Measurements from ENCODE around the gene DNAAF5.
"Not testable (repeated sequence)": the region's sequence is repeated elsewhere in the genome, so short reads cannot be mapped to it uniquely, and the experiment has no call there.

The DNAAF5 gene

GRCh38 chr7:784971-785370, 58.5 kb downstream of the DNAAF5 start:
- DNase-seq, result no peak

DNA sequence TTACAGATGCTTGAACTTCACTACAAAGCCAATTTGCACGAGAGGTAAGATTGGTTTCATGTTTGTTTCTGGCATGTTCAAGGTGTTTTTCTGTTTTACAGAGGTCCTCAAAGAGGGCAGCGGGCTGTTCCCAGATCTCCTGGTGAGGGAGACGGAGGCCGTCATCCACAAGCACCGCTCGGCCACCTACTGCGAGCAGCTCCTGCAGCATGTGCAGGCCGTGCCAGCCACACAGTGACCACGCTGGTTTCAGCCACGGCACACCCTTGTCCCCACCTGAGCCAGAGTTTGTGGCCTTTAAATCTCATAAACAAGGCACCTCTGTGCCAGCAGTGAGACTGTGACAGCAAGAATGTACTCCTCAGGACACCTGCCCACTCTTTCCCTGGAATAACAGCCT, 58.9 kb downstream of the DNAAF5 start:
- no peak for DNase-seq

- DNase-seq, result peak; percentile 22
Measured at GRCh38 chr7:786472-787255, 60.2 kb downstream of the DNAAF5 start.

DNA sequence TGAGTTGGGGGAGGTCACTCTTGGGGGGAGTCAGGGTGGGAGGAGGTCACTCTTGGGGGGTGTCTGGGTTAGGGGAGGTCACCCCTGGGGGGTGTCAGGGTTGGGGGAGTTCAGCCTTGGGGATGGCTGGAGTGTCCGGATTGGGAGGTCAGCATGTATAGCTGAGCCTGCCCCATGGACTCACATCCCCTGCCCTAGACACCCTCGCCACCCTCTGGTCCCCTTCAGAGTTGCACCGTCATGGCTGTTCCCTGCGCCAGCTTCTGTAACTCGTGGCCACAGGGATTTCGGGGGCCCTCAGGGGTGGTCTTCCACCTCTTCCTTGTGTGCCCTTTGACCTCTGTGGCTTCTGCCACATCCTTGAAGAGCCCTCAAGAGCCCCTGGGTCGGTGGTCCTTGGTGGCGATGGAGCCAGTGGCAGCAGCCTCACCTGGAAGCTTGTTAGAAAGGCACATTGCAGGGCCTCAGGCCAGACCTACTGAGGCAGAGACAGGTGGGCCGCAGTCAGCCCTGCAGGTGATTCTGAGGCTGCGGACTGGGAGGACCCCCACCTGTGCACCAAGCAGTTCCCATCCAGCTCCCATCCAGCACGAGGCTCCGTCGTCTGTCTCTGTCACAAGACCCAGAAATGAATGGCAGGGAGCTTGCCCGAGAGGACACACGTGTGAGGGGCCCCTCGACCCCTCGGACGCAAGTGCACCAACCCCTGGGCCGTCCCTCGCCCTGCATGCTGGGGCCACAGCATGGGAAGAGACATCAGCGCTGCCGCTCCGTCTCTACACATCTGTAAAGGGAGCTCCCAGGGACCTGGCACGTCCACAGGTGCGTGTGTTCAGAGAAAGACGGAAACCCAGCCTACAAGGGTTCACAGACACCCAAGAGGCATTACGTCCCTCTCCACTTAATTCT, 61.1 kb downstream of the DNAAF5 start:
- DNase-seq, result no peak

DNA sequence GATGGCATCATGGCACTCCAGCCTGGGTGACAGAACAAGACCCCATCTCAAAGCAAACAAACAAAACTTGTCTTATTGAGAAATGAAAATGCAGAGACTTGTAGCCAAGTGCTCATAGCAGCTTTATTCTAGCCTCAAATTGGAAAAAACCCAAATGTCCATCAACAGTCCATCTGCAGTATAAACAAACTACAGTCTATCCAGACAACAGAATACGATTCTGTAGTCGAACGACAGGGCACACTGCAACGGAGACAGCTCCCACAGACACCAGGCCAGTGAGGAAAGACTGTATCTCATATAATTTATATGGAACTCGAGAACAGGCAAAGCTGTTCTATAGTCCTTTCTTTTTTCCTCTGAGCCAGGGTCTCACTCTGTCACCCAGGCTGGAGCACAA, 65.0 kb downstream of the DNAAF5 start:
- DNase-seq, result no peak

DNA sequence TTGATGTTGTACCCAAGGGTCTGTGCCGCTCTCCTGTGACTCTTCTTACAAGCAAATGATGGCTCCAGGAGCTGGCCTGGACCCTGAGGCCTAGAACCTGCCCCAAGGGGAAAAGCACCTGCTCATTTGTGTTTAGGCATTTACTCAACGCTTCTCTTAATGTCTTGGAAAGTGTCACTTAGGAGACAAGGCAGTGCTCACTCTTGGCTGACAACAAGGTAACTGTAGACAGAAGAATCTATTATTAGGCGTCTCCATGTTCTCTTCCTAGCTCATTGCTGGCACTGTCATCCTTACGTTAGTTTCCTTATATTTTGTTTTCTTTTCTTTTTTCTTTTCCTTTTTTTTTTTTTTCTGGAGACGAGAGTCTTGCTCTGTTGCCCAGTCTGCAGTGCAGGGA, 67.7 kb downstream of the DNAAF5 start:
- DNase-seq, result no peak

- no peak for DNase-seq
Measured at GRCh38 chr7:794671-795329, 68.3 kb downstream of the DNAAF5 start.

- not testable (repeated sequence) for DNase-seq
Measured at GRCh38 chr7:796434-797169, 70.1 kb downstream of the DNAAF5 start.

DNA sequence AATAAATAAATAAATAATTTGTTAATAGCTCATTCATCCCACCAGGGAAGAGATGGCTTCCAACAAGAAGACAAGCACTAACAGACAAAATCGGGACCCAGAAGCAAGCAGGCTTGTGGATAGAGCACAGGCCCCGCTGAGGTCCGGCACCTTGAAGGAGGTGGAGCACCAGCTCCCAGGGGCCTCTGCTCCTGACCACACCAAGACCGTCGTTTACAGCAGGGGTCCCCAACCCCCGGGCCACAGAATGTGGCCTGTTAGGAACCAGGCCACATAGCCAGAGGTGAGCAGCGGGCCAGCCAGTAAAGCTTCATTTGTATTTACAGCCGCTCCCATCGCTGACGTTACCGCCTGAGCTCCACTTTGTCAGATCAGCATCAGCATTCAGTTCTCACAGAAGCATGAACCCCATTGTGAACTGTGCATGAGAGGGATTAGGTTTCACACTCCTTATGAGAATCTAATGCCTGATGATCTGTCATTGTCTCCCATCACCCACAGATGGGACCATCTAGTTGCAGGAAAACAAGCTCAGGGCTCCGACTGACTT, 72.5 kb downstream of the DNAAF5 start:
- no peak for DNase-seq

GRCh38 chr7:800692-801091, 74.2 kb downstream of the DNAAF5 start:
- DNase-seq, result no peak

- not testable (repeated sequence) for DNase-seq
Measured at GRCh38 chr7:801351-801750, 74.9 kb downstream of the DNAAF5 start.

- DNase-seq, result no peak
Measured at GRCh38 chr7:801940-802381, 75.5 kb downstream of the DNAAF5 start.

DNA sequence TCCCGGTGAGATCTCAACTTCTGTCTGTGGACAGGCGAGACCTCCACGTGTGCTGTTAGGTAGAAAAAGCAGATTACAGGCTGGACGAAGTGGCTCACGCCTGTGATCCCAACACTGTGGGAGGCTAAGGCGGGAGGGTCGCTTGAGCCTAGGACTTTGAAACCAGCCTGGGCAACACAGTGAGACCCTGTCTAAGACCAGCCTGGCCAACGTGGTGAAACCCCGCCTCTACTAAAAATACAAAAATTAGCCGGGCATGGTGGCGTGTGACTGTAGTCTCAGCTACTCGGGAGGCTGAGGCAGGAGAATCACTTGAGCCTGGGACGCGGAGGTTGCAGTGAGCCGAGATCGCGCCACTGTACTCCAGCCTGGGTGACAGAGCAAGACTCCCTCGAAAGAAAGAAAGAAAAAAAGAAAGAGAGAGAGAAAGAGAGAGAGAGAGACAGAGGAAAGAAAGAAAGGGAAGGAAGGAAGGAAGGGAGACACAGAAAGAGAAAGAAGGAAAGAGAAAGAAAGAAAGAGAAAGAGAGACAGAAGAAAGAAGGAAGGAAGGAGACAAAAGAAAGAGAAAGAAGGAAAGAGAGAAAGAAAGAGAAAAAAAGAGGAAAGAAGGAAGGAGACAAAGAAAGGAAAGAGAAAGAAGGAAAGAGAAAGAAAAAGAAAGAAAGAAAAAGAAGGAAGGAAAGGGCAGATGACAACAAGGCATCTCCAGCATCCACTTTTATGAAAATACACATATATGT, 76.2 kb downstream of the DNAAF5 start:
- DNase-seq, result no peak

- no peak for DNase-seq
Measured at GRCh38 chr7:803243-803635, 76.7 kb downstream of the DNAAF5 start.

GRCh38 chr7:803796-804195, 77.3 kb downstream of the DNAAF5 start:
- not testable (repeated sequence) for DNase-seq

- no peak for DNase-seq
Measured at GRCh38 chr7:805261-805660, 78.8 kb downstream of the DNAAF5 start.

DNA sequence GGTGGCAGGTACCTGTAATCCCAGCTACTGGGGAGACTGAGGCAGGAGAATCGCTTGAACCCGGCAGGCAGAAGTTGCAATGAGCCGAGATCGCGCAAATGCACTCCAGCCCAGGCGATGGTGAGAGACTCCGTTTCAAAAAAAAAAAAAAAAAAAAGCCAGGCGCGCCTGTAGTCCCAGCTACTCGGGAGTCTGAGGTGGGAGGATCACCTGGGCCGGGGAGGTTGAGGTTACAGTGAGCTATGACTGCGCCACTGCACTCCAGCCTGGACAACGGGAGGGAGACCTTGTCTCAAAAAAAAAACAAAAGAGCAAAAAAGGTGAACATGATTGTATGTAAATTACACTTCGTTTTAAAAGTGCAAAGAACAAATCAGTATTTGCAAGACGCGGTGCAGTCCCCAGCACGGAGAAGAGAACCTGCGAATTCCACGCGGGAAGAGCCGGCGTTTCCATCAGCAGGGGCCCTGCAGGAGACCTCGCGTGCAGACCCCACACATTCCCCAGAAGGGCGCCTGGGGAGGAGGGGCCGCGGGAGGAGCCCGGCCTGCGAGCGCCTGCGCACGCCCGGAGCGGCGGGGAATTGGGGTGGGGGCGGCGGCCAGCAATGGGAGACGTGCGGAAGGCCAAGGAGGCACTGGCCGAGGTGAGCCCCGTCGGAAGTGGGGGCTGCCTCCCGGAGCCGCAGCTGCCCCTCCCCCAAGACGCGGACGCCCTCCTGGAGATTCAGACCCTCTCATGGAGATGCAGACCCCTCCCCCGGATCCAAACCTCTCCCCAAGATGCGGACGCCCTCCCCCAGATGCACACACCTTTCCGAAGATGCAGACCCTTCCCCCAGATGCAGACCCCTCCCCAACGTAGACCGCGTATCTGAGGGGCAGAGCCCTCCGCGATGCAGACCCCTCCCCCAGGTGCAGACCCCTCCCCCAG, 89.1 kb downstream of the DNAAF5 start:
- DNase-seq, result peak; percentile 63

DNA sequence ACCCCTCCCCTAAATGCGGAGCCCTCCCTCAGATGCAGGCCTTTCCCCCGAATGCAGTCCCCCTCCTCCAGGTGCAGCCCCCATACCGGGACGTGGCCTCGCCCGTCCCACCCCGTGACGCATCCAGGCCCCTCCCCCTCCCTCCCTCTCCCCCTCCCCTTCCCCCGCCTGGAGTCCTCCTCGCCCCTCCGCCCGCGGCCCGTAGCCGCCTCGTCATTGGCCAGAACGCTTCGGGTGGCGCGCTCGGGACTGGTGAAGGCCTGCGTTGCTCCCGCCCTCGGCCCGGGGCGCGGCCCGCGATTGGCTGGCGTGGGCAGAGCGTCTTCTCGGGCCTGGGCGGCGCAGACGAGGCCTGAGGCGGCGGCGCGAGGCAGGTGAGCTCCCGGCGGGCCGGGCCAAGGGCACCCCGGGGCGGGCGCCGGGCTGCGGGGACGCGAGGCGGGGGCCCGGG, 89.8 kb downstream of the DNAAF5 start:
- peak; percentile 95 for DNase-seq

DNA sequence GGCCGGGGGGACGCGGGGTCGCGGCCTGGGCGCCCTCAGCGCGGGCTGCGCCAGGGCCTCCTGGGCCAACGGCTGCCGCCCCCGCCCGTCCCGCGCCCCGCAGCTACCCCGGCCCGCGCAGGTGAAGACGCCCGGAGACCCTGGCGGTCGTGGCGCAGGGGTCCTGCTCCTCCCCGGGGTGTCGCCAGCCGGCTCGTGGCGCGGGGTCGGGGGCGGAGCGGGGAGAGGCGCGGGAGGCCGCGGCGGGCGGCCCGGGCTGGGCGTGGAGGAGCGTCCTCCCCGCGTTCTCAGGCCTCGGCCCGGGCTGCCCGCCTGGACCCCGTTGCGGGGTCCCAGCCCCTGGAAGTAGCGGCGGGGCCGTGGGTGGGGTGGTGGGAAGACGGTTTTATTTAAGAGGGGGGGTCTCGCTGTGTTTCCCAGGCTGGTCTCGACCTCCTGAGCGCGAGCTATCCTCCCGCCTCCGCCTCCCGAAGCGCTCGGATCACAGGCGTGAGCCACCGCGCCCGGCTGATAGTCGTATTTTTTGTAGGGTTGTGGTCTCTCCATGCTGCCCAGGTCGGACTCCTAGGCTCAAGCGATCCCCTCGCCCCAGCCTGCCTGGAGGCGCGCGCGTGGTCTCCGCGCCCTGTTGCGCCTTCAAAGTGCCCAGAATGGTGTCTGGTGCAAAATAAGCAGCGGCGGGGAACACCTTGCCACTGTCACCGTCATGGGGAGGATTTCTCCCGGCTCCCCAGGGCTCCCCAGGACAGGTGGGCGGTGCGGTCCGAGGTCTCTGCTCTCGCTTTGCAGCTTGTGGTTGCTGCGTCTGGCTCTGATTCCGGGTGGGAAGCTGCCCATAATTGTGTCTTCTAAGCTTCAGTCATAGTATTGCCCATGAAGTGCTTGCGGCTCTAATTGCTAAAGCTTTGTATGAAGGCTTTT, 90.5 kb downstream of the DNAAF5 start:
- peak; percentile 48 for DNase-seq

Data from NCI-H1105 treated with DMSO at 0.1 percent for 48 hours (cell line).